Adrenal gland (tissue), 5 donors: ENCODE results near the gene LPP.

ENCODE experiments used
- CTCF ChIP-seq, 6 experiments: fragments of 450-650 bp in 4 of 6; fragments of 200-600 bp in 2 of 6; sonication (generic) in 1 of 6; IDR thresholded peaks; 1 replicate in 5 of 6; 2 replicates in 1 of 6; pipeline versions ENCODE4 v1.5.1 to v1.8.0; 2016 to 2021; ENCODE audit warnings: antibody characterized with exemption in 6 of 6, mild to moderate bottlenecking in 2 of 6, moderate library complexity in 1 of 6
- POLR2A ChIP-seq, 2 donors: fragments of 450-650 bp; IDR thresholded peaks; one replicate each; pipeline ENCODE4 v1.6.1; 2017; ENCODE audit warnings: antibody characterized with exemption in 2 of 2, mild to moderate bottlenecking in 2 of 2, moderate library complexity in 1 of 2
- donor health status: DM: no; HTN: no; CAD: no.

- TF ChIP-seq CTCF (IDR thresholded peaks at IDR 0.05) (no peak), POLR2A (IDR thresholded peaks at IDR 0.05) (no peak)
These were observed 470.9 kb downstream of the LPP start for GRCh38 chr3:188624828-188625227.
